Fibroblast of upper back skin (primary cell): Measurements from ENCODE around the gene AQP9.

Experiments used
- DNase-seq: peaks from one replicate; pipeline ENCODE4 v3.0.0-alpha.2; 2013

The AQP9 gene

GRCh38 chr15:58142827-58143461 lies 4.8 kb downstream of the AQP9 start:
- no peak for DNase-seq

DNA sequence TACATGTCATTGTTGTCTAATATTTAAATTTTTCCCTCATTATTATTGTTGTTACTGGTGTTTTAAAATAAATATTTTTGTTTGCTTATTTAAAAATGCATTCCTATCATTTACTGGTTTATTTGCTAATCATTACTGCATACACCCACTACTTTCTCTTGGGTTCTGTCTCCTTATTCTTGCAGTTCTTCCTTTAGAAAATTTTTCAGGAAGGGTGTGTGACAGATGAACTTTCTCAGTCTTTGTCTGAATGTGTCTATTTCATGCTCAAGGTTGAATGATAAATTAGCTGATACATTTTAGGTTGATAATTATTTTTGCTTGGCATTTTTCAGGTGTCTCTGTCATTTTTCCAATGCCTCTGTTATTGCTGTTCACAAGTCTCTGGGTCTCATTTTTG lies 7.4 kb downstream of the AQP9 start:
- no peak for DNase-seq

DNA sequence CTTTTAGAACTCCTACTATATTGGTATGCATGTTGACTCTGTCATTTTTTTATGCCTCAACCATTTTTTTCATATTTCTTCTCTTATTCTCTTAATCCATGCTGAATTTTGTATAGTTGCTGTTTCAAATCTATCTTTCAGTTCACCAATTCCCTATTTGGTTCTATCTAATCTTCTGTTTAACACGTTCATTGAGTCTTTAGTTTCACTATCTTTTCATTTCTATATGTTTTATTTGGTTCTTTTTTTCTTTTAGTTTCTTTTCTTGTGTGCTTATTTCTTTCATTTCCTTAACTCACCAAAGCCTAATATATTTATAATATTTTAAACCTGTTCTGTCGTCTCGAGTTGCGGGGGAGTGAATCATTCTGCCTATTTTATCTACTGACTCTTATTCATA lies 8.0 kb downstream of the AQP9 start:
- no peak for DNase-seq

DNA sequence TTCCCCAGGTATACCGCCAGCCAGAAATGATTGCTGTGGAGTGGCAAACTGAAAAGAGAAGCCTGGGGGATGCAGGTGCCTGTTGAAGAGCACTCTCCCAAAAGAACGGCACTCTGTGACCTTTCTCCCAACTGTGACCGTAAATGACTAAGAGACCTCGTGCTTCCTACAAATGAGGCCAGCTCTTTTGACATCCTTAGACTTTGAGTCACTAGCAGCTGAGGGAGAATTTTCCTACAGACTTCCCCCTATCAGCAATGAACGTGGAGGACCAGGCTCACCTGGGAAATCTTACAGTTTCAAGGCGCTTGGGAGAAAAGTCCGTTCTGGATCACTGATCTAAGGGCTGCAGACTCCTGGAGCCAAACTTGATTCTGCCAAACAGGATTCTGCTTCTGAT lies 8.6 kb downstream of the AQP9 start:
- DNase-seq, result peak; percentile 6

- DNase-seq, result no peak
These were observed 9.0 kb downstream of the AQP9 start for GRCh38 chr15:58147171-58147611.

DNA sequence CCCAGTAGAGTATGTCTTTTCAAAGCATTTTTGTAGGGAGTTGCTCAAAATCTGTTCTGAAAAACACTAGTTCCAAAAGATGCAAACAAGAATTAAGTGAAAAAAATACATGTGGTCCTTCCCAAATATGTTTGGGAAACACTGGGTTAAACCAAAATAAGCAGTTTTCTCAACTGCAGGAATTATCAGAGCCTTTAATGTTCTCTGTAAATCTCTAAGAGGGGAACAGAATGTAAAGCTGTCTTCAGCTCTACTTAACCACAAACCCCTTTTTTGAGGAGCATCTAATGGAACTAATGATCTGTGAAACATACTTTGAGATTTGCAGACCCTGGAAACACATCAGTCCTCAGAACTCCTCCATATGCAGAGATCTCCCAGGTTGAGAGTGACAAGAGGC lies 9.9 kb downstream of the AQP9 start:
- no peak for DNase-seq

DNA sequence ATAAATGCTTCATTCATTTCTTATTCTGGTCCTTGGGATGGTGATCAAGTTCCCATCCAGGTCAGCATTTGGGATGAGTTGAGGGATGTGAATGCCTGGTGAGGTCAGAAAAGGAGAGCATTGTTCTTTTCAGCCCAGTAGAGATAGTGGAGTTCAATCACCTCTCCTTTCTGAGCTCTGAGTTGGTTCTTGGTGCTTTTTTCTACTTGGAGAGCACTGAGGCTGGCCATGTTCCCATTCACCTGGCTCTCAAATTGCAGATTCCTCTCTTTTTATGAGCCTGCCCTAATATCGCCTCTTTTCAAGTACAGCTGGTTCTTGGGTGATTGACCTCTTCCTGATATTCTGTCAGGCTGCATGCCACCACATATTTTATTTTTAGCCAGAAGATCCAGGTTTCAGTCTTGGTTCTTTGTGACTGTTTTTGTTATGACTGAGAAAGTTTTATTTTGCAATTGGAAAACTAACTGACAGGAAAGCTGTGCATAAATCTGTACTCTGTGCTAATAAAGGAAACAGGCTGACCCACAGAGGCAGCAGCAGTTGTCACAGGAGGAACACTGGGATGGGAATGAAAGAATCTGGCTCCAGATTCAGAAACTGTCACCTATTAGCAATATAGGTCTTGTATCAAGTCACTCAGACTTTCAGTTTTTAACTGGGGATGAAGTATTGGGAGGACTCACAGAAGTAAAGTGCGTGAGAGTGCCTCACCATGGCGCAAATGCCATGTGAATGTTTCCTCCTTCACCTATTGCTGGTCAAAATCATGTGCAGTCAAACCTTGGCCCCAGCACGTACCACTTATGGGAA lies 10.7 kb downstream of the AQP9 start:
- no peak for DNase-seq

- DNase-seq, result no peak
These were observed 16.6 kb downstream of the AQP9 start for GRCh38 chr15:58154769-58155168.

DNA sequence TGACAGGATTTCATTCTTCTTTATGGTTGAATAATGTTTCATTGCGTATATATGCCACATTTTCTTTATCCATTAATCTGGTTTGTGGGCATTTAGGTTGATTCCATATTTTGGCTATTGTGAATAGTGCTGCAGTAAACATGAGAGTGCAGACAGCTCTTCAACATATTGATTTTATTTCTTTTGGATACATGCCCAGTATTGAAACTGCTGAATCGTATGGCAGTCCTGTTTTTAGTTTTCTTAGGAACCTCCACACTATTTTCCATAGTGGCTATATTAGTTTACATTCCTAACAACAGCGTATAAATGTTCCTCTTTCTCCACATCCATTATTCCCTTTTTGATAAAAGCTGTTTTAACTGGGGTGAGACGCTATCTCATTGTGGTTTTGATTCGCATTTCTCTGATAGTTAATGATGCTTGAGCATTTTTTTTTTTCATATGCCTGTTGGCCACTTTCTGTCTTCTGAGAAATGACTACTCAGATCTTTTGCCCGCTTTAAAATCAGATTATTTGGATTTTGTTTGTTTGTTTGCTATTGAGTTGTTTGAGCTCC lies 21.7 kb downstream of the AQP9 start:
- no peak for DNase-seq

DNA sequence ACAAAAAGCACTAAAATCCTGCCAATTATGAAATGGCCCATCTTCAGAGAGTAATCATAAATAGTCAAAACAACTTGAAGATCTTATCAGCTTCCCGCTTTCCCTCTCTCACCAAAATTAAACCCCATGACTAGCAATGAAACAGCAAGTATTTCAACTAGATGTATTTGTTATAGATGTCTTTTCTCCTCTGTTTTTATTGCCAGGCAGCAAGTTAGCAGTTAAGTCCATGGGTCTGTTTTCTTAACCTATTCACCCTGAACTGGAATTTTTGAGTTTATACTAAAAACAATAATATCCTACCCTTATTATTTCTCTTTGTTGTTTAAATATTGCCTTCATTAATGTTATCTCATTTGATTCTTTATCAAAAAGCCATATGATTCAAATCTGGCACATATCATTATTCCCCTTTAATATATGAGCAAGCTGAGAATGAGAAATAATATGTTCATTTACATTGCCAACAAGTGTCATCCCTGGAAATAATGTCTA lies 23.3 kb downstream of the AQP9 start:
- DNase-seq, result no peak

GRCh38 chr15:58163985-58164384 lies 25.8 kb downstream of the AQP9 start:
- no peak for DNase-seq

- no peak for DNase-seq
These were observed 26.7 kb downstream of the AQP9 start for GRCh38 chr15:58164926-58165325.

DNA sequence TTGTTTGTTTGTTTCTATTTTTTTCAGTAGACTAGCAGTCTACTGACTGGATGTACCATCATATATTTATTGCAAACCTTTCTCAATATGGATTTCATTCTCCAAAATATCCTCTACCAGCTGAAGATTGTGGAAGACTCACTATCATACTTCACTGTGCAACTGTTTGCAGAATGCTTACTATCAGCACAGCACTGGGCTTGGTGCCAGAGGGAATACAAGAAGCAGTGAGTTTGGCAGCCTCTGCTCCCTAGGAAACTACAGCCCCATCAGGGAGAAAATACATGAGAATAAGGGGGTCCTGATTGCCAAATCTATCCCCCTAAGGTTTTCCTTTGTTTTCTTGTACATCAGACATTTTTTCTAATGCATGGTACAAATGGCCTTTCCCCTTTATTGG lies 27.5 kb downstream of the AQP9 start:
- peak; percentile 37 for DNase-seq

- DNase-seq, result no peak
These were observed 29.0 kb downstream of the AQP9 start for GRCh38 chr15:58167095-58167691.

DNA sequence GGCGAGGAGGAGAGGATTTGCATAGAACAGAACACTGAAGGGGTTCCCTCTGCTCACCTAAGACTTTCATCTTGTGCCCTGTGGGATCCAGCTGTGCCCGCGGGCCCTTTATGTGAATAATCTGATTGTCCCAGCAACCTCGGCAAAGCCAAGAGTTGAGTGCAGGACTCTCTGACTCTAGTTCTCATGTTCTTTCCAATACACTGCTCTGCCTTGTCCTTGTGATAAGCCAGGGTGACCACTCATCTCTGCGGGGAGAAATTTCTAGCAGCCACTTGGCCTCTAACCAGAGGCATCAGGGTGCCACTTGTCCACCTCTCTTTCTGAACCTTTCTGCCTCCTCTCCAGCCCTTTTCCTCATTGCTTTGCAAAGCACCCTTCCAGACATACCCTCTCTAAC lies 31.8 kb downstream of the AQP9 start:
- no peak for DNase-seq

- DNase-seq, result no peak
These were observed 33.4 kb downstream of the AQP9 start for GRCh38 chr15:58171476-58172061.

DNA sequence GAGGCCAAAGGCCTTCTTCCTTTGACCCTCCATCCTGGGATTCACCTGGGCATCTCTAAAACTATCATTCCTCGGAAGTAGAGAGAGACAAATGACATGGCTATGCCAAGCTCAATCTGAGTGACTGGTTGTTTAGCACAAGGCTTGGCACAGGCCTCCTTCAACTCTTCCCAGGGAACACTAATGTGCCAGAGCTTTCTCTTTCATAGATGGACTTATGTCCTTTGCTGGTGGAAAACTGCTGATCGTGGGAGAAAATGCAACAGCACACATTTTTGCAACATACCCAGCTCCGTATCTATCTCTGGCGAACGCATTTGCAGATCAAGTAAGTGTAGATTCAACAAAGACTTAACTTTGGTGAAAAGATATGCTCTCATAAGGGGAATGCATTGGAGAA lies 36.5 kb downstream of the AQP9 start:
- DNase-seq, result no peak

DNA sequence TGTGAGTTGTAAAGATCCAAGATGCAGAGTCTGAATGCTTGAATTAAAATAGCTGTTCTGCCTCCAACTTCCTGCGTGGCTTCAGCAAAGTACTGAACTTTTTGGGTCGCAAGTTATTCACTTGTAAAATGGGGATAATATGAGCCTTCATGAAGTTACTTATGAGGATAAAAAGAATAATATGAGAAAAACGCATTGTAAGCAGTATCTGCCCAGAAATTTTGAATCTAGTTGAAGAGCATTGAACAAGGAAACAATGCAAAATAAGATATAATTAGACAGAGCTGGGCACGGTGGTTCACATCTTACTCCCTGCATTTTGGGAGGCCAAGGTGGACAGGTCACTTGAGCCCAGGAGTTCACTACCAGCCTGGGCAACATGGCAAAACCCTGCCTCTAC lies 37.8 kb downstream of the AQP9 start:
- DNase-seq, result no peak

DNA sequence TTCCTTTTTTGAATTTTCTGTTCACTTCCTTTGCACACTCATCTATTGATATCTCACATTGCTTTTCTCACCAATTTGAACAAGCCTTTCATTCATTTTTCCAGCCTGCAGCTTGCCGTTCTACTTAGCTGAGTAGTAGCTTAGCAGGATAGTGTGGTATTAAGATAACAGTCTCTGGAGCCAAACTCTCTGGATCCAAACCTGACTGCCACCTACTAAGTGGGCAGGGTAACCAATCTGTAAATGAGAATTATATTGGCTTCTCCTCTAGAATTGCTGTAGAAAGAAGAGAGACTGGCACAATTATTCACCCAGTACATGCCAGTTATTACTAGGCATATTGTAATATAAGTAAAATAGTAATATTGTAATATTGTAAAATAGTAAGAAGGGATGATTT lies 40.5 kb downstream of the AQP9 start:
- DNase-seq, result no peak

DNA sequence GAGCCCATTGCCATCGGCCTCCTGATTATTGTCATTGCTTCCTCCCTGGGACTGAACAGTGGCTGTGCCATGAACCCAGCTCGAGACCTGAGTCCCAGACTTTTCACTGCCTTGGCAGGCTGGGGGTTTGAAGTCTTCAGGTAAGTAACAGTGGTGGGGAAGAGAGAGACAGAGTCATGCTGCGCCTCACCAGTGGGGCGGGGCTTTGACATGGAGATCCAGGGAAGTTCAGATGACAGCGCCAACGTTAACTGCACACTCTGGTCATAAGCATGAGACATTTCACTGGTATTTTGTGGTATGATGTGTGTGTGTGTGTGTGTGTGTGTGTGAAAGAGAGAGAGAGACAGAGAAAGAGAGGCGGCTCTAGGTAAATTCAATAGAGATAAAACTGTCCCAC lies 41.0 kb downstream of the AQP9 start:
- DNase-seq, result peak; percentile 25

DNA sequence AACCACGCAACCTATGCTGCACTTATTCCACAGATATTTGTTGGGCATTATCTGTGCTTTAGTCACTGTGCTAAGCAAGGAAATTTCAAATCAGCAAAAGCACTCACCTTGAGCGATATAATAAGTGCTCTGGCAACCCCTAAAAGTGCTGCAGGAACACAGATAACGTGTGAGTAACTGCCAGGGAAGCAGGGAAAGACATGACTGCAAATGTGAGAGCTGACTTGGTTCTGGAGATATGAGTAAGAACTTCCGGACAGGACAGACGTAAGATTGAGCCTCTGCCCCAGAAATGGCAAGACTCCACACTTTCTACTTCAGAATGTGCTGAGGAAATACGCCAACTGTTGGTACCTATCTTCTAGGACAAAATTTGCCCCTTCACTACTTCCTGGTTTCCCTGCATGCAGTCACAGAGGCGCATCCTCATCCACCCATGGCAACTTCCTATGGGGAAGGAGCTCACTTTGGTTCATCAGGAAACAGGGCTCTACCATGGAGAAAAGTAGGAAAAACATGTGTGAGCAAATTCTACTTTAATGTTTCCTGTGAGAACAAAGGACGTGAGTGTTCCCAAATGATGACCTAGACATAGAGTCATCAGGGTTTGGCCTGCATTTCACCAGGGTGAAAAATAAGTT lies 41.7 kb downstream of the AQP9 start:
- DNase-seq, result no peak

- peak; percentile 46 for DNase-seq
These were observed 44.4 kb downstream of the AQP9 start for GRCh38 chr15:58182460-58183163.
